WTC11 (cell line): Measurements from ENCODE around the gene DYNLRB2. TPM values are rescaled to one million over a fixed set of nuclear protein-coding genes. Genes with fewer than 3 reads are reported as not detected.

Source experiments
- ATAC-seq: fragments of 200-7000 bp; cut with Tn5 transposase; 2 replicates; pipeline ENCODE4 v1.10.0; 2021; ENCODE audit warnings: mild to moderate bottlenecking, moderate library complexity
- CTCF ChIA-PET: fragments of 300-600 bp; sonication (Branson Sonifier 250); formaldehyde crosslinking; loops from one replicate; lab custom pipeline; 2021; ENCODE audit warnings: antibody characterized with exemption; lab: Charles Lee
- POLR2A ChIA-PET: fragments of 350-600 bp; sonication (Branson Sonifier 250); formaldehyde crosslinking; loops from one replicate; lab custom pipeline; 2021; ENCODE audit warnings: antibody characterized with exemption; lab: Charles Lee
- DNase-seq: peaks from one replicate; pipeline ENCODE4 v3.0.0; 2021; ENCODE audit warnings: low spot score
- H3K27ac Mint-ChIP-seq: 2 replicates; pipeline ENCODE4 v1.8.0; 2021; ENCODE audit warnings: mixed read lengths
- H3K27me3 Mint-ChIP-seq: 2 replicates; pipeline ENCODE4 v1.8.0; 2021; ENCODE audit warnings: low read depth, mild to moderate bottlenecking, moderate library complexity, mixed read lengths
- H3K36me3 Mint-ChIP-seq: 2 replicates; pipeline ENCODE4 v1.8.0; 2021; ENCODE audit warnings: mixed read lengths
- H3K4me1 Mint-ChIP-seq: 2 replicates; pipeline ENCODE4 v1.8.0; 2022; ENCODE audit warnings: mixed read lengths
- H3K4me3 Mint-ChIP-seq: 2 replicates; pipeline ENCODE4 v1.8.0; 2021; ENCODE audit warnings: mild to moderate bottlenecking, moderate library complexity, mixed read lengths
- H3K9me3 Mint-ChIP-seq: 2 replicates; pipeline ENCODE4 v1.8.0; 2021; ENCODE audit warnings: mixed read lengths
- CBFB ChIP-seq: sonication (generic); formaldehyde crosslinking; IDR thresholded peaks from 2 replicates; pipeline ENCODE4 v1.8.1; 2022; ENCODE audit warnings: mild to moderate bottlenecking, low read depth, missing genetic modification reagents
- ELF4 ChIP-seq: sonication (generic); formaldehyde crosslinking; IDR thresholded peaks from 2 replicates; pipeline ENCODE4 v1.8.1; 2022; ENCODE audit warnings: low read depth, mild to moderate bottlenecking, moderate library complexity, missing genetic modification reagents
- HMGA2 ChIP-seq: fragments of 250-450 bp; sonication (Bioruptor Pico); IDR thresholded peaks from 2 replicates; pipeline ENCODE4 v1.4.0; 2021; ENCODE audit warnings: mild to moderate bottlenecking, moderate library complexity
- IRF2 ChIP-seq: sonication (generic); formaldehyde crosslinking; IDR thresholded peaks from 2 replicates; pipeline ENCODE4 v1.8.0; 2022; ENCODE audit warnings: low read depth, missing genetic modification reagents, borderline replicate concordance
- KAT7 ChIP-seq: sonication (generic); formaldehyde crosslinking; IDR thresholded peaks from 2 replicates; pipeline ENCODE4 v1.8.1; 2023; ENCODE audit warnings: missing genetic modification reagents, mild to moderate bottlenecking, borderline replicate concordance
- NFATC4 ChIP-seq: fragments of 250-450 bp; sonication (Bioruptor Pico); IDR thresholded peaks from 2 replicates; pipeline ENCODE4 v1.9.0; 2021; ENCODE audit warnings: mild to moderate bottlenecking
- NR1H2 ChIP-seq: sonication (generic); formaldehyde crosslinking; IDR thresholded peaks from 2 replicates; pipeline ENCODE4 v1.9.0; 2021; ENCODE audit warnings: mild to moderate bottlenecking, moderate library complexity, missing genetic modification reagents
- RELA ChIP-seq: sonication (generic); formaldehyde crosslinking; IDR thresholded peaks from 2 replicates; pipeline ENCODE4 v1.8.1; 2022; ENCODE audit warnings: missing genetic modification reagents, mild to moderate bottlenecking, borderline replicate concordance
- TEAD4 ChIP-seq: sonication (generic); formaldehyde crosslinking; IDR thresholded peaks from 2 replicates; pipeline ENCODE4 v1.8.0; 2022; ENCODE audit warnings: mild to moderate bottlenecking, missing genetic modification reagents
- ZNF121 ChIP-seq: sonication (generic); formaldehyde crosslinking; IDR thresholded peaks from 2 replicates; pipeline ENCODE4 v1.8.0; 2023; ENCODE audit warnings: missing genetic modification reagents
- ZNF232 ChIP-seq: sonication (generic); formaldehyde crosslinking; IDR thresholded peaks from 2 replicates; pipeline ENCODE4 v1.8.0; 2022; ENCODE audit warnings: mild to moderate bottlenecking, missing genetic modification reagents
- ZNF263 ChIP-seq: sonication (generic); formaldehyde crosslinking; IDR thresholded peaks from 2 replicates; pipeline ENCODE4 v1.8.1; 2022; ENCODE audit warnings: low read depth, mild to moderate bottlenecking, moderate library complexity, missing genetic modification reagents
- ZNF317 ChIP-seq: sonication (generic); formaldehyde crosslinking; IDR thresholded peaks from 2 replicates; pipeline ENCODE4 v1.8.1; 2023; ENCODE audit warnings: low read depth, mild to moderate bottlenecking, moderate library complexity, missing genetic modification reagents, borderline replicate concordance
- ZNF671 ChIP-seq: fragments of 250-450 bp; sonication (Bioruptor Pico); IDR thresholded peaks from 2 replicates; pipeline ENCODE4 v1.8.0; 2021; ENCODE audit warnings: mild to moderate bottlenecking
- total RNA-seq: library from RNA; stranded (reverse); gene quantifications from 3 replicates; pipeline ENCODE4 v1.2.3, GENCODE V29; 2021
- TF ChIP-seq, protein P1 (sequence below): sonication (generic); formaldehyde crosslinking; IDR thresholded peaks from 2 replicates; pipeline ENCODE4 v1.8.0; 2023; ENCODE audit warnings: mild to moderate bottlenecking, missing genetic modification reagents
- TF ChIP-seq, protein P2 (sequence below): fragments of 250-450 bp; sonication (Bioruptor Pico); IDR thresholded peaks from 2 replicates; pipeline ENCODE4 v1.8.0; 2021; ENCODE audit warnings: mild to moderate bottlenecking
- TF ChIP-seq, protein P3 (sequence below): sonication (generic); formaldehyde crosslinking; IDR thresholded peaks from 2 replicates; pipeline ENCODE4 v1.8.1; 2022; ENCODE audit warnings: missing genetic modification reagents, borderline replicate concordance
- TF ChIP-seq, protein P4 (sequence below): fragments of 250-450 bp; sonication (Bioruptor Pico); IDR thresholded peaks from 2 replicates; pipeline ENCODE4 v1.9.0; 2021; ENCODE audit warnings: mild to moderate bottlenecking
- TF ChIP-seq, protein P5 (sequence below): sonication (generic); formaldehyde crosslinking; IDR thresholded peaks from 2 replicates; pipeline ENCODE4 v1.8.1; 2022; ENCODE audit warnings: low read depth, missing genetic modification reagents, borderline replicate concordance
- TF ChIP-seq, protein P6 (sequence below): fragments of 250-450 bp; sonication (Bioruptor Pico); conservative IDR thresholded peaks from 2 replicates; pipeline ENCODE4 v1.9.0; 2021; ENCODE audit warnings: mild to moderate bottlenecking
- TF ChIP-seq, protein P7 (sequence below): fragments of 250-450 bp; sonication (Bioruptor Pico); IDR thresholded peaks from 2 replicates; pipeline ENCODE4 v1.9.0; 2021; ENCODE audit warnings: moderate library complexity, mild to moderate bottlenecking, inconsistent platforms, borderline replicate concordance
- TF ChIP-seq, protein P8 (sequence below): sonication (generic); formaldehyde crosslinking; IDR thresholded peaks from 2 replicates; pipeline ENCODE4 v1.8.1; 2023; ENCODE audit warnings: mild to moderate bottlenecking, missing genetic modification reagents

DYNLRB2 gene
- total RNA-seq, 1 experiment from 2014 or later, result not detected

DNA sequence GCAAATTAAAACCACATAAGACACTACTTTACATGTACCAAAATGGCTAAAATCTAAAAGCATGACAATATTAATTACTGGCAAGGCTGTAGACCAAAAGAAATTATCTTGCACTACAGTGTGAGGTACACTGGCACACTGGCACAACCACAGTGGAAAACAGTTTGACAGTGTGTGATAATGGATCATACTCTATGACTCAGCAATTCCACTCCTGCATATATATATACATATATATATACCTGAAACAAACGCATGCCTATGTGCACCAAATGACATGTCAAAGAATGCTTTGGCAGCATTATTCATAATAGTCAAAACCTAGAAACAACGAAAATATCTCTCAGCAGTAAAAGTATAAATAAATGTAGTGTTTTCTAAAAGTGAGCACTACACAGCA lies 4.6 kb upstream of the DYNLRB2 start (continued):
- TF ChIP-seq ZNF317 (CRISPR knock-in tag) (no peak), CBFB (CRISPR knock-in tag) (no peak), ZNF232 (no peak), ZNF263 (no peak), ZNF121 (no peak), RELA (CRISPR knock-in tag) (no peak), NFATC4 (CRISPR knock-in tag) (no peak), HMGA2 (CRISPR knock-in tag) (no peak), ZNF671 (CRISPR knock-in tag) (no peak), NR1H2 (CRISPR knock-in tag) (no peak)
- TF ChIP-seq, protein P1, sequence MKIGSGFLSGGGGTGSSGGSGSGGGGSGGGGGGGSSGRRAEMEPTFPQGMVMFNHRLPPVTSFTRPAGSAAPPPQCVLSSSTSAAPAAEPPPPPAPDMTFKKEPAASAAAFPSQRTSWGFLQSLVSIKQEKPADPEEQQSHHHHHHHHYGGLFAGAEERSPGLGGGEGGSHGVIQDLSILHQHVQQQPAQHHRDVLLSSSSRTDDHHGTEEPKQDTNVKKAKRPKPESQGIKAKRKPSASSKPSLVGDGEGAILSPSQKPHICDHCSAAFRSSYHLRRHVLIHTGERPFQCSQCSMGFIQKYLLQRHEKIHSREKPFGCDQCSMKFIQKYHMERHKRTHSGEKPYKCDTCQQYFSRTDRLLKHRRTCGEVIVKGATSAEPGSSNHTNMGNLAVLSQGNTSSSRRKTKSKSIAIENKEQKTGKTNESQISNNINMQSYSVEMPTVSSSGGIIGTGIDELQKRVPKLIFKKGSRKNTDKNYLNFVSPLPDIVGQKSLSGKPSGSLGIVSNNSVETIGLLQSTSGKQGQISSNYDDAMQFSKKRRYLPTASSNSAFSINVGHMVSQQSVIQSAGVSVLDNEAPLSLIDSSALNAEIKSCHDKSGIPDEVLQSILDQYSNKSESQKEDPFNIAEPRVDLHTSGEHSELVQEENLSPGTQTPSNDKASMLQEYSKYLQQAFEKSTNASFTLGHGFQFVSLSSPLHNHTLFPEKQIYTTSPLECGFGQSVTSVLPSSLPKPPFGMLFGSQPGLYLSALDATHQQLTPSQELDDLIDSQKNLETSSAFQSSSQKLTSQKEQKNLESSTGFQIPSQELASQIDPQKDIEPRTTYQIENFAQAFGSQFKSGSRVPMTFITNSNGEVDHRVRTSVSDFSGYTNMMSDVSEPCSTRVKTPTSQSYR, result no peak
- TF ChIP-seq, protein P2, sequence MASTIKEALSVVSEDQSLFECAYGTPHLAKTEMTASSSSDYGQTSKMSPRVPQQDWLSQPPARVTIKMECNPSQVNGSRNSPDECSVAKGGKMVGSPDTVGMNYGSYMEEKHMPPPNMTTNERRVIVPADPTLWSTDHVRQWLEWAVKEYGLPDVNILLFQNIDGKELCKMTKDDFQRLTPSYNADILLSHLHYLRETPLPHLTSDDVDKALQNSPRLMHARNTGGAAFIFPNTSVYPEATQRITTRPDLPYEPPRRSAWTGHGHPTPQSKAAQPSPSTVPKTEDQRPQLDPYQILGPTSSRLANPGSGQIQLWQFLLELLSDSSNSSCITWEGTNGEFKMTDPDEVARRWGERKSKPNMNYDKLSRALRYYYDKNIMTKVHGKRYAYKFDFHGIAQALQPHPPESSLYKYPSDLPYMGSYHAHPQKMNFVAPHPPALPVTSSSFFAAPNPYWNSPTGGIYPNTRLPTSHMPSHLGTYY (CRISPR knock-in tag), result no peak

DNA sequence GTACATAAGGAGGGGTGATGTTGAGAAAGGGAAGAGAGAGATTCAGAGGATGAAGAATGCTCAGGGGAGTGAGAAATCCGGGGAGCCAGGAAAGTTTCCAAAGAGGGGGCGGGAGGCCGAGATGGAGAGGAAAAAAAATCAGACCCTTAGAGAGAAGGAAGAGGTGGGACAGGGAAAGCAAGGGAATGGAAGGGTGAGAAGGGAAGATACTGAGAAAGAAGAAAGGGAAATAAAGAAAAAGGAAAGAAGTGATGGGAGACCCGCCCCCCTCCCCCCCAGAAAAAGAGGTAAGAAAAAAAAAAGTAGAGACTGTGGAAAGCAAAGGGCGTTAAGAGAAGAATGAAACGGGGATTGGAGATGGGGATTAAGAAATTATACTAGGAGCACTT lies 507 bp downstream of the DYNLRB2 start:
- TF ChIP-seq KAT7 (CRISPR knock-in tag), result no peak
- TF ChIP-seq, protein P3, sequence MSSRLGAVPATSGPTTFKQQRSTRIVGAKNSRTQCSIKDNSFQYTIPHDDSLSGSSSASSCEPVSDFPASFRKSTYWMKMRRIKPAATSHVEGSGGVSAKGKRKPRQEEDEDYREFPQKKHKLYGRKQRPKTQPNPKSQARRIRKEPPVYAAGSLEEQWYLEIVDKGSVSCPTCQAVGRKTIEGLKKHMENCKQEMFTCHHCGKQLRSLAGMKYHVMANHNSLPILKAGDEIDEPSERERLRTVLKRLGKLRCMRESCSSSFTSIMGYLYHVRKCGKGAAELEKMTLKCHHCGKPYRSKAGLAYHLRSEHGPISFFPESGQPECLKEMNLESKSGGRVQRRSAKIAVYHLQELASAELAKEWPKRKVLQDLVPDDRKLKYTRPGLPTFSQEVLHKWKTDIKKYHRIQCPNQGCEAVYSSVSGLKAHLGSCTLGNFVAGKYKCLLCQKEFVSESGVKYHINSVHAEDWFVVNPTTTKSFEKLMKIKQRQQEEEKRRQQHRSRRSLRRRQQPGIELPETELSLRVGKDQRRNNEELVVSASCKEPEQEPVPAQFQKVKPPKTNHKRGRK (CRISPR knock-in tag), result 0 out of 2 replicates have a peak, but pooled peaks have one; percentile 46
- TF ChIP-seq, protein P4, sequence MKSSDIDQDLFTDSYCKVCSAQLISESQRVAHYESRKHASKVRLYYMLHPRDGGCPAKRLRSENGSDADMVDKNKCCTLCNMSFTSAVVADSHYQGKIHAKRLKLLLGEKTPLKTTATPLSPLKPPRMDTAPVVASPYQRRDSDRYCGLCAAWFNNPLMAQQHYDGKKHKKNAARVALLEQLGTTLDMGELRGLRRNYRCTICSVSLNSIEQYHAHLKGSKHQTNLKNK (CRISPR knock-in tag), result no peak
- ATAC-seq (no peak), DNase-seq (no peak)
- H3K36me3 Mint-ChIP-seq, result no peaks in the 10 kb centered on the region
- ChIA-PET POLR2A (no interaction called here), CTCF (no interaction called here)
- peak overlapping the region; percentile 84 for H3K4me3 Mint-ChIP-seq
- H3K4me1 Mint-ChIP-seq, result peaks cover 14% of the 10 kb centered on the region
- peaks cover 7% of the 10 kb centered on the region for H3K9me3 Mint-ChIP-seq
- H3K27me3 Mint-ChIP-seq, result peaks cover 56% of the 10 kb centered on the region
- H3K27ac Mint-ChIP-seq, result no peak overlapping the region

DNA sequence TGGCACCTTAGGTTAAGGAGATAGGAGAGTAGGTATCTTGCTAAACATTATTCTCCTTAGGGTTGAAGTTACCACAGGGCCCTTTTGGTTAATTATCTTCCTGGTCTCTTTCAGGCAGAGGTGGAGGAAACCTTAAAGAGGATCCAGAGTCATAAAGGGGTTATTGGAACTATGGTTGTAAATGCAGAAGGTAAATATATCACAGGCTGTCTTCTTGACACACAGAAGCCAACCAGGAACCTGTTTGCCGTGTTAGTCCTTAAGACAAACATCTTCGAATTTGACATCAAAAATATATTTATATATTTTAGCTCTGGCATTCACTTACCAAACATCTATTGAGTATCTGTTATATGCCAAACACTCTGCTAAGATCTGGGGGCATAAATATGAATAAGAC lies 2.4 kb downstream of the DYNLRB2 start:
- no peaks in the 10 kb centered on the region for H3K36me3 Mint-ChIP-seq
- TF ChIP-seq IRF2 (CRISPR knock-in tag), result no peak
- TF ChIP-seq, protein P5, sequence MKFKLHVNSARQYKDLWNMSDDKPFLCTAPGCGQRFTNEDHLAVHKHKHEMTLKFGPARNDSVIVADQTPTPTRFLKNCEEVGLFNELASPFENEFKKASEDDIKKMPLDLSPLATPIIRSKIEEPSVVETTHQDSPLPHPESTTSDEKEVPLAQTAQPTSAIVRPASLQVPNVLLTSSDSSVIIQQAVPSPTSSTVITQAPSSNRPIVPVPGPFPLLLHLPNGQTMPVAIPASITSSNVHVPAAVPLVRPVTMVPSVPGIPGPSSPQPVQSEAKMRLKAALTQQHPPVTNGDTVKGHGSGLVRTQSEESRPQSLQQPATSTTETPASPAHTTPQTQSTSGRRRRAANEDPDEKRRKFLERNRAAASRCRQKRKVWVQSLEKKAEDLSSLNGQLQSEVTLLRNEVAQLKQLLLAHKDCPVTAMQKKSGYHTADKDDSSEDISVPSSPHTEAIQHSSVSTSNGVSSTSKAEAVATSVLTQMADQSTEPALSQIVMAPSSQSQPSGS (CRISPR knock-in tag), result no peak
- no peak for TF ChIP-seq ZNF671 (CRISPR knock-in tag)
- TF ChIP-seq ELF4, result no peak
- TF ChIP-seq, protein P6, sequence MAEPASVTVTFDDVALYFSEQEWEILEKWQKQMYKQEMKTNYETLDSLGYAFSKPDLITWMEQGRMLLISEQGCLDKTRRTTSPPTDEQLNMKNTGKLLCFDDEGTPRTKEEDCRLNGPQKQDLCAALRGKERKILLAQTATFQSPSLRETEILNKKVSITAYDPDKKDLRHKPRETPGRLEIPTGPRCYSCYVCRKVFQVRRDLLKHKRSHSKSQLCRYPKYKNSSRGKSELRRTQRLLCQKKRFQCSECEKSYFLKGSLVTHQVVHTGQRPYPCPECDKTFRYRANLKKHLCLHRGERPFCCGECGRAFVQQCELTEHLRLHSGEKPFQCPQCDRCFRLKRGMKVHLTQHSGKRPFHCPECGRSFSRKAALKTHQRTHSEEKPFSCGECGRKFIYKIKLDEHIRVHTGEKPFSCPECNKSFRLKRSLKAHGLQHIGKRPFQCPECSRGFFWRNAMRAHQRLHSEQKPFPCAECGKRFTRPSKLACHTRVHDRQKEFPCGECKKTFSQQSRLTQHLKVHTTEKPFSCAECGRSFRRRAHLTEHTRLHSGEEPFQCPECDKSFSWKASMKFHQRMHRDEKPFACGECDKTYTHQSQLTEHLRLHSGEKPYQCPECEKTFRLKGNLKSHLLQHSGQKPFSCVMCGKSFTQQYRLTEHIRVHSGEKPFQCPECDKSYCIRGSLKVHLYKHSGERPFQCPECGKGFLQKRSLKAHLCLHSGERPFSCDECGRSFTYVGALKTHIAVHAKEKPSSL (CRISPR knock-in tag), result no peak
- TF ChIP-seq, protein P7, sequence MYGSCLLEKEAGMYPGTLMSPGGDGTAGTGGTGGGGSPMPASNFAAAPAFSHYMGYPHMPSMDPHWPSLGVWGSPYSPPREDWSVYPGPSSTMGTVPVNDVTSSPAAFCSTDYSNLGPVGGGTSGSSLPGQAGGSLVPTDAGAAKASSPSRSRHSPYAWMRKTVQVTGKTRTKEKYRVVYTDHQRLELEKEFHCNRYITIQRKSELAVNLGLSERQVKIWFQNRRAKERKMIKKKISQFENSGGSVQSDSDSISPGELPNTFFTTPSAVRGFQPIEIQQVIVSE (CRISPR knock-in tag), result no peak
- TF ChIP-seq, protein P8, sequence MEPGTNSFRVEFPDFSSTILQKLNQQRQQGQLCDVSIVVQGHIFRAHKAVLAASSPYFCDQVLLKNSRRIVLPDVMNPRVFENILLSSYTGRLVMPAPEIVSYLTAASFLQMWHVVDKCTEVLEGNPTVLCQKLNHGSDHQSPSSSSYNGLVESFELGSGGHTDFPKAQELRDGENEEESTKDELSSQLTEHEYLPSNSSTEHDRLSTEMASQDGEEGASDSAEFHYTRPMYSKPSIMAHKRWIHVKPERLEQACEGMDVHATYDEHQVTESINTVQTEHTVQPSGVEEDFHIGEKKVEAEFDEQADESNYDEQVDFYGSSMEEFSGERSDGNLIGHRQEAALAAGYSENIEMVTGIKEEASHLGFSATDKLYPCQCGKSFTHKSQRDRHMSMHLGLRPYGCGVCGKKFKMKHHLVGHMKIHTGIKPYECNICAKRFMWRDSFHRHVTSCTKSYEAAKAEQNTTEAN (CRISPR knock-in tag), result no peak
- TF ChIP-seq TEAD4 (CRISPR knock-in tag), result no peak
- no peak for TF ChIP-seq RELA (CRISPR knock-in tag)
- no peak for ATAC-seq
- peaks cover 14% of the 10 kb centered on the region for H3K4me1 Mint-ChIP-seq
- no peak for DNase-seq
- H3K4me3 Mint-ChIP-seq, result no peak overlapping the region
- H3K27ac Mint-ChIP-seq, result no peak overlapping the region
- peaks cover 7% of the 10 kb centered on the region for H3K9me3 Mint-ChIP-seq
- CTCF ChIA-PET, result interaction anchor here (1.5 kb wide), 1 partner anchor 16 kb away, joined by 5 read pairs; no protein-coding TSS in a partner anchor
- POLR2A ChIA-PET, result no interaction called here
- peaks cover 44% of the 10 kb centered on the region for H3K27me3 Mint-ChIP-seq
